ENCODE data around the gene HIPK2.

- TF ChIP-seq POLR2AphosphoS5 (IDR thresholded peaks at IDR 0.05): no peak
- TF ChIP-seq, protein P1, sequence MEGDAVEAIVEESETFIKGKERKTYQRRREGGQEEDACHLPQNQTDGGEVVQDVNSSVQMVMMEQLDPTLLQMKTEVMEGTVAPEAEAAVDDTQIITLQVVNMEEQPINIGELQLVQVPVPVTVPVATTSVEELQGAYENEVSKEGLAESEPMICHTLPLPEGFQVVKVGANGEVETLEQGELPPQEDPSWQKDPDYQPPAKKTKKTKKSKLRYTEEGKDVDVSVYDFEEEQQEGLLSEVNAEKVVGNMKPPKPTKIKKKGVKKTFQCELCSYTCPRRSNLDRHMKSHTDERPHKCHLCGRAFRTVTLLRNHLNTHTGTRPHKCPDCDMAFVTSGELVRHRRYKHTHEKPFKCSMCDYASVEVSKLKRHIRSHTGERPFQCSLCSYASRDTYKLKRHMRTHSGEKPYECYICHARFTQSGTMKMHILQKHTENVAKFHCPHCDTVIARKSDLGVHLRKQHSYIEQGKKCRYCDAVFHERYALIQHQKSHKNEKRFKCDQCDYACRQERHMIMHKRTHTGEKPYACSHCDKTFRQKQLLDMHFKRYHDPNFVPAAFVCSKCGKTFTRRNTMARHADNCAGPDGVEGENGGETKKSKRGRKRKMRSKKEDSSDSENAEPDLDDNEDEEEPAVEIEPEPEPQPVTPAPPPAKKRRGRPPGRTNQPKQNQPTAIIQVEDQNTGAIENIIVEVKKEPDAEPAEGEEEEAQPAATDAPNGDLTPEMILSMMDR (IDR thresholded peaks at IDR 0.05): no peak
- TF ChIP-seq POLR2A (IDR thresholded peaks at IDR 0.05): no peak
Observed at GRCh38 chr7:139592801-139593461, 184.9 kb downstream of the HIPK2 start.
